ENCODE data around the gene ITGAL. TPM values are rescaled to one million over a fixed set of nuclear protein-coding genes. Genes with fewer than 3 reads are reported as not detected.
"Not testable (repeated sequence)": the region's sequence is repeated elsewhere in the genome, so short reads cannot be mapped to it uniquely, and the experiment has no call there.

Gene ITGAL
- total RNA-seq, 1 donor from 2014 or later = 4.2 TPM

DNA sequence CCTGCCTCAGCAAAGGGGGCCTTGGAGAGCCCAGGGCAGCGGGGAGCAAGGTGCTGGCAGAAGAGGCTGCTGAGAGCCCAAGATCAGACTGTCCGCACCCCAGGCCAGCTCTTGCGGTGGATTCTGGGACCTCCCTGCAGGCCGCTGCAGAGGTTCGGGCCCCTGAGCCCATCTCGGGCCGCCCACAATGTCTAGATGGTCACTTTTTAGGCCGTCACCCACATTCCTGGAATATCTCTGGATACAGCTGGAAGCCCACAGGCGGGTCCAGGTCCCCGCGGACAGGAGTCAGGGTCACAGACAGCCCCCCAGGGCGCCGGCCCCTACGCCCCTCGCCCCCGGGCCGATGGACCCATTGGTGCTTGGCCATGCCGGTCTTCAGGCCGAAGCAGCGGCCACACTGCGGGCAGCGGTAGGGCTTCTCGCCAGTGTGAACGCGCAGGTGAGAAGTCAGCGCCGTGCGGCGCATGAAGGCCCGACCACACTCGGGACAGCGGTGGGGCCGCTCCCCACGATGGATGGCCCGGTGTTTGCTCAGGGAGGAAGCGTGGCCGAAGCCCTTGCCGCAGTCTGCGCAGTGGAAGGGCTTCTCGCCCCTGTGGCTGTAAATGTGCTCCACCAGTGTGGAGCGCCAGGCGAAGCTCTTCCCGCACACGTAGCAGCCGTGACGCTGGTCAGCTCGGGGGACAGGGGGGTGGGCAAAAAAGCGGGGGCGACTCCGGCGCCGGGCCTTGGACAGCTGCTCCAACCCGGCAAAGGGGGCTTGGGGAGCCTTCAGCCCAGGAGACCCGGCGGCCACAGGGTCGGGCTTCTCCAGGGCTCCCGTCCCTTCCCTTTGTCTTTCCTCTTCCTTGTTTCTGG is 60.0 kb downstream of the ITGAL start:
- H3K27ac ChIP-seq (ENCODE audit: low read depth, low read length) = no peak overlapping the region
- peaks cover 36 to 45% (median 38%) of the 10 kb centered on the region in 3 donors for H3K4me1 ChIP-seq (ENCODE audit: control insufficient read depth in 3 of 3, insufficient read depth in 3 of 3, low read length in 3 of 3)
- H3K27me3 ChIP-seq (ENCODE audit: control insufficient read depth in 3 of 3, insufficient read depth in 3 of 3, low read length in 3 of 3) = no peaks in the 10 kb centered on the region
- no peak overlapping the region for H3K4me3 ChIP-seq (ENCODE audit: low read length in 3 of 3)
- peak overlapping the region in 1 of 3 donors; percentile 40 for H3K9ac ChIP-seq (ENCODE audit: low read depth in 1 of 3, low read length in 3 of 3)
- no peaks in the 10 kb centered on the region for H3K9me3 ChIP-seq (ENCODE audit: control insufficient read depth in 3 of 3, low read length in 3 of 3)
- H3K36me3 ChIP-seq (ENCODE audit: control insufficient read depth in 3 of 3, insufficient read depth in 3 of 3, low read length in 3 of 3) = peaks cover 17 to 20% (median 20%) of the 10 kb centered on the region in 3 donors

DNA sequence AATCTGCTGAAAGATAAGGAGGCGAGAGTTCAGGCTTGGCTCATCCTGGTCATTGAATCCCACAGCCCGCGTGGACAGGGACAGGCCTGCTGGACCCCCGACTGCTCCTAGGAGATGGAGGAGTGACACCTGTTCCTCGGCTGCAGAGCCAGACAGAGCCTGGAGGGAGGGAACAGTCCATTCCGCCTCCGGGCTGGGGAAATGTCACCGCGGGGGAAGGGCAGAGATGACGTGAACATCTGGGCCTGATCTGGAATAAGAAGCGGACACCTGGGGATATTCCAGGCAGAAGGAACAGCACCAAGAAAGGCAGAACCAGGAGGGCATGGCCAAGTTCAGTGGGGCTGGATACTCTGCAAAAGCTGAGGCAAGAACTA is 60.6 kb downstream of the ITGAL start:
- H3K36me3 ChIP-seq (ENCODE audit: control insufficient read depth in 3 of 3, insufficient read depth in 3 of 3, low read length in 3 of 3) = peaks cover 17 to 20% (median 20%) of the 10 kb centered on the region in 3 donors
- H3K9ac ChIP-seq (ENCODE audit: low read depth in 1 of 3, low read length in 3 of 3) = peak overlapping the region; percentile 40 to 96 (median 93)
- peaks cover 31 to 39% (median 32%) of the 10 kb centered on the region in 3 donors for H3K4me1 ChIP-seq (ENCODE audit: control insufficient read depth in 3 of 3, insufficient read depth in 3 of 3, low read length in 3 of 3)
- peak overlapping the region in 2 of 3 donors; percentile 3 to 22 for H3K4me3 ChIP-seq (ENCODE audit: low read length in 3 of 3)
- no peaks in the 10 kb centered on the region for H3K9me3 ChIP-seq (ENCODE audit: control insufficient read depth in 3 of 3, low read length in 3 of 3)
- H3K27ac ChIP-seq (ENCODE audit: low read depth, low read length) = no peak overlapping the region
- no peaks in the 10 kb centered on the region for H3K27me3 ChIP-seq (ENCODE audit: control insufficient read depth in 3 of 3, insufficient read depth in 3 of 3, low read length in 3 of 3)

DNA sequence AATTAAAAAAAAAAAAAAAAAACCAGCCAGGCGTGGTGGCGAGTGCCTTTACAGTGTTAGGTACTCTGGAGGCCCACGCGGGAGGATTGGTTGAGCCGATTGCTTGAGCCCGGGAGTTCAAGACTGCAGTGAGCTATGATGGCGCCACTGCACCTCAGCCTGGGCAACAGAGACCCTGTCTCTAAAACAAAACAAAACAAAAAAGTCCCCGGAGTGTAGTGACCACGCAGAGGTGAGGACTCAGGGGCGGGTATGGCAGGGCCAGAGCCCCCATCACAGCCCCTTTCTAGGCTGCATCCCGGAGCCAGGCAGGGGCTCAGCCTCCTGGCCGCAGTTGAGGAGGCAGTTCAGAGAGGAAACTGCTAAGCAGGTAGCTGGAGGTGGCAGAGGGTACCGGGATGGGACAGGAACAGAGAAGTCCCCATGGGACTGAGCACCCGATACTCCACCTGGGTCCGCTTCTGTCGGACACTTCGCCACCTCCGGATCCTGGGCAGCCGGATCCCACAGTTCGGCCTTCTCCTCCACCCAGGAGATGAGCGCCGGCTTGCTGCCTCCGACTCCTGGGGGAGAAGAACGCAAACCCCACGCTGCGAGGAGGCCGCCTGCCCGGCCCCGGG is 61.3 kb downstream of the ITGAL start:
- peaks cover 26 to 33% (median 27%) of the 10 kb centered on the region in 3 donors for H3K4me1 ChIP-seq (ENCODE audit: control insufficient read depth in 3 of 3, insufficient read depth in 3 of 3, low read length in 3 of 3)
- H3K4me3 ChIP-seq (ENCODE audit: low read length in 3 of 3) = peak overlapping the region; percentile 80 to 95 (median 95)
- no peaks in the 10 kb centered on the region for H3K27me3 ChIP-seq (ENCODE audit: control insufficient read depth in 3 of 3, insufficient read depth in 3 of 3, low read length in 3 of 3)
- no peaks in the 10 kb centered on the region for H3K9me3 ChIP-seq (ENCODE audit: control insufficient read depth in 3 of 3, low read length in 3 of 3)
- H3K9ac ChIP-seq (ENCODE audit: low read depth in 1 of 3, low read length in 3 of 3) = peak overlapping the region; percentile 92 to 96 (median 93)
- H3K36me3 ChIP-seq (ENCODE audit: control insufficient read depth in 3 of 3, insufficient read depth in 3 of 3, low read length in 3 of 3) = peaks cover 17 to 20% (median 20%) of the 10 kb centered on the region in 3 donors
- peak overlapping the region; percentile 91 for H3K27ac ChIP-seq (ENCODE audit: low read depth, low read length)

DNA sequence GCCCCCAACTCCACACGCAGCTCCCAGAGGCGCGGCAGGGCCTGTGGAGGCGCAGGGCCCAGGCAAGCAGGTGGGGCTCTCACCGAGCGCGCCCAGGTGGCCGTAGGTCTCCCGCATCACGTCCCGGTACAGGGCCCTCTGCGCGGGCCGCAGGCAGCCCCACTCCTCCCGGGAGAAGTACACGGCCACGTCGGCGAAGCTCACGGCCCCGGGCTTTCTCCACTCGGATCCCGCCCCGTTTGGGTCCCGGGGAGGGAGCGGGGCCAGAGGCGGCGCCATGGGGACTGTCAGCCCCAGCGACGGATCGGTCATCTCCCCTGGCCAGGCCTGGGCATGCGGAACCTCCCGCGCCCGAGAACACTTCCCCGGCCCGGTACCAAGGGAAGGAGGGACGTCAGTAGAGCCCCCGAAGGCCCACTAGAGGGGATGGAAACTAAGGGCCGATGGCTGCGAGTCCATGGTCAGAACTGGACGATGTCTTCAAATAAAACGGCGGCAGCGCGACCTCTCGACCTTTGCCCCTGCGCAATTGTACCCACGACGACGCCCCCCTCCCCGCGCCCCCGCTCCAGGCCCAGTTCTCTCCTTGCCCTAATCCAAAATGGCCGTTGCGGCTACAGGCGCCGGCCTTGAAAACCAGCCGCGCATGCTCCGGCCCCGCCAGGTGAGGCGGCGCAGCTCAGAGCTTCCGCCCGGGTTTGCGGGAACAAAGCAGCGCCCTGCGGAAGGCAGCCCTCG is 62.0 kb downstream of the ITGAL start, which contains the start of gene ZNF747:
TSS of gene ZNF747 (minus strand) at position 491 of the 738 bp plus-strand sequence. CDS start at position 312, 179 bp downstream.
- peak within 1 kb of the TSS; percentile 91 for H3K27ac ChIP-seq (ENCODE audit: low read depth, low read length)
- H3K36me3 ChIP-seq (ENCODE audit: control insufficient read depth in 3 of 3, insufficient read depth in 3 of 3, low read length in 3 of 3) = peaks cover 17 to 20% (median 20%) of the 10 kb centered on the region in 3 donors
- H3K9me3 ChIP-seq (ENCODE audit: control insufficient read depth in 3 of 3, low read length in 3 of 3) = no peaks in the 10 kb centered on the region
- H3K9ac ChIP-seq (ENCODE audit: low read depth in 1 of 3, low read length in 3 of 3) = peak within 1 kb of the TSS; percentile 92 to 96 (median 93)
- peaks cover 20 to 27% (median 22%) of the 10 kb centered on the region in 3 donors for H3K4me1 ChIP-seq (ENCODE audit: control insufficient read depth in 3 of 3, insufficient read depth in 3 of 3, low read length in 3 of 3)
- peak within 1 kb of the TSS; percentile 80 to 95 (median 95) for H3K4me3 ChIP-seq (ENCODE audit: low read length in 3 of 3)
- no peaks in the 10 kb centered on the region for H3K27me3 ChIP-seq (ENCODE audit: control insufficient read depth in 3 of 3, insufficient read depth in 3 of 3, low read length in 3 of 3)

DNA sequence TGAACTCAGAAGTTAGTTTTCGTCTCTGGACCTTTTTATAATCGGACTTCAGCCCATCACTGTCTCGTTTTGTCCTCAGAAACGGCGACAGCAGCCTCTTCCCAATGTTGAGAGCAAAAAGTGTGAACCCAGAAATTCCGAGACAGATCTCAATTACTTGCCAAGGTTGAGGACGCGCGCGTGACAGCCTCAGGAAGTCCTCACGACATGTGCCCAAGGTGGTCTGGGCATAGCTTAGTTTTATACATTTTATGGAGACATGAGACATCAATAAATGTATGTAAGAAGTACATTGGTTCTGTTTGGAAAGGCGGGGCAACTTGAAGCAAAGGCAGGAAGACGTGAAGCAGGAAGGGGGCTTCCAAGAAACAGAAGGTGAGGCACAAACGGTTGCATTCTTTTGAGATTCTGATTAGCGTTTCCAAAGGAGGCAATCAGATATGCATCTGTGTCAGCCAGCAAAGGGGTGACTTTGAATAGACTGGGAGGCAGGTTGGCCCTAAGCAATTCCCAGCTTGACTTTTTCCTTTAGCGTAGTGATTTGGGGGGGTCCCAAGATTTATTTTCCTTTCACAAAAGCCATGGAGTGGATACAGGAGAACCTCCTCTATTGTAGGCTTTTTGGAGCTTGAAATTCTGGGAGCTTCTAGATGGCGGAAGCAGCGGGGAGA is 62.7 kb downstream of the ITGAL start:
- H3K36me3 ChIP-seq (ENCODE audit: control insufficient read depth in 3 of 3, insufficient read depth in 3 of 3, low read length in 3 of 3) = peaks cover 17 to 20% (median 18%) of the 10 kb centered on the region in 3 donors
- peak overlapping the region; percentile 92 to 96 (median 93) for H3K9ac ChIP-seq (ENCODE audit: low read depth in 1 of 3, low read length in 3 of 3)
- no peaks in the 10 kb centered on the region for H3K9me3 ChIP-seq (ENCODE audit: control insufficient read depth in 3 of 3, low read length in 3 of 3)
- peak overlapping the region; percentile 91 for H3K27ac ChIP-seq (ENCODE audit: low read depth, low read length)
- peaks cover 20 to 30% (median 22%) of the 10 kb centered on the region in 3 donors for H3K4me1 ChIP-seq (ENCODE audit: control insufficient read depth in 3 of 3, insufficient read depth in 3 of 3, low read length in 3 of 3)
- H3K27me3 ChIP-seq (ENCODE audit: control insufficient read depth in 3 of 3, insufficient read depth in 3 of 3, low read length in 3 of 3) = no peaks in the 10 kb centered on the region
- H3K4me3 ChIP-seq (ENCODE audit: low read length in 3 of 3) = peak overlapping the region; percentile 80 to 95 (median 95)

DNA sequence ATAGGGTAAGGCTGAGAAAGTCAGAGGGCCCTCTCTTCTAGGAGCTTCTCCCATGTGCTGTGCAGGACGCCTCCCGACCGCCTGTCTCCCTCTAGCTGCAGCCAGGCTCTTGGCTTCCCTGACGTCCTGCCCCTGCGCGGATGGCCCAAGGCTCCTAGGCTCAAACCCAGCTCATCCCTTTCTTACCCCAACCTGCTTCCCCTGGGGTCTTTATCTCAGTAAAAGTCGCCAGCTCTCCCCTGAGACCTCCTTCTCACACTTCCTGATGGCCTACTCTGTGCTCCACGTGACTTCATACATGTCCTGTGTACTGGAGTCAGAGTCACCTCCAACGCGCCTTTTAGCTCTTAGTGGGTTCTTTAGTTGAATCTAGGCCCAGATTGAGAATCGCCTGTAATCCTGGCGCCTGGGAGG is 63.2 kb downstream of the ITGAL start:
- Histone ChIP-seq H3K4me3 (ENCODE audit: low read length in 3 of 3) (peak overlapping the region; percentile 80 to 95 (median 95)), H3K9me3 (ENCODE audit: control insufficient read depth in 3 of 3, low read length in 3 of 3) (no peaks in the 10 kb centered on the region), H3K9ac (ENCODE audit: low read depth in 1 of 3, low read length in 3 of 3) (peak overlapping the region; percentile 92 to 96 (median 93)), H3K36me3 (ENCODE audit: control insufficient read depth in 3 of 3, insufficient read depth in 3 of 3, low read length in 3 of 3) (peaks cover 13 to 17% (median 13%) of the 10 kb centered on the region in 3 donors), H3K4me1 (ENCODE audit: control insufficient read depth in 3 of 3, insufficient read depth in 3 of 3, low read length in 3 of 3) (peaks cover 20 to 27% (median 22%) of the 10 kb centered on the region in 3 donors), H3K27ac (ENCODE audit: low read depth, low read length) (peak overlapping the region; percentile 91), H3K27me3 (ENCODE audit: control insufficient read depth in 3 of 3, insufficient read depth in 3 of 3, low read length in 3 of 3) (no peaks in the 10 kb centered on the region)

DNA sequence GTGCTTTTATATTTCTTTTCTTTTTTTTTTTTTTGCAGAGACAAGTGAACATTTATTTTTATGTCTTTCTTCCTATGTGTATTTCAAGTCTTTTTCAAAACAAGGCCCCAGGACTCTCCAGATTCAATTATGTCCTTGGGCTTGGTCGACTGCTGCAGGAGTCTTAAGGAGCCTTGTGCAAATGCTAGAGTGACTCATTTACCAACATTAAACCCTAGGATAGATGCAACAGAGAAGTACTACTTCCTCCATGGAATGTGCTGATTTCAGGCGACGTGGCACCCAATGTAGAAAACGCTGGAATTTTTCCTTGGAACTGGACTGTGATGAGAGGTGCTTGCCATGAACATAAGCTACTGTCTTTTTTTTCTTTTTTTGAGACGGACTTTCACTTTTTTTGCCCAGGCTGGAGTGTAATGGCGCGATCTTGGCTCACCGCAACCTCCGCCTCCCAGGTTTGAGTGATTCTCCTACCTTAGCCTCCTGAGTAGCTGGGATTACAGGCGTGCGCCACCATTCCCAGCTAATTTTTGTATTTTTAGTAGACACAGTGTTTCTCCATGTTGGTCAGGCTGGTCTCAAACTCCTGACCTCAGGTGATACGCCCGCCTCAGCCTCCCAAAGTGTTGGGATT is 64.0 kb downstream of the ITGAL start:
- H3K9me3 ChIP-seq (ENCODE audit: control insufficient read depth in 3 of 3, low read length in 3 of 3); H3K27me3 ChIP-seq (ENCODE audit: control insufficient read depth in 3 of 3, insufficient read depth in 3 of 3, low read length in 3 of 3); H3K9ac ChIP-seq (ENCODE audit: low read depth in 1 of 3, low read length in 3 of 3); H3K4me3 ChIP-seq (ENCODE audit: low read length in 3 of 3): not testable (repeated sequence)
- peaks cover 6 to 13% (median 9%) of the 10 kb centered on the region in 3 donors for H3K36me3 ChIP-seq (ENCODE audit: control insufficient read depth in 3 of 3, insufficient read depth in 3 of 3, low read length in 3 of 3)
- peaks cover 20 to 27% (median 22%) of the 10 kb centered on the region in 3 donors for H3K4me1 ChIP-seq (ENCODE audit: control insufficient read depth in 3 of 3, insufficient read depth in 3 of 3, low read length in 3 of 3)
- H3K27ac ChIP-seq (ENCODE audit: low read depth, low read length) = peak overlapping the region; percentile 91

DNA sequence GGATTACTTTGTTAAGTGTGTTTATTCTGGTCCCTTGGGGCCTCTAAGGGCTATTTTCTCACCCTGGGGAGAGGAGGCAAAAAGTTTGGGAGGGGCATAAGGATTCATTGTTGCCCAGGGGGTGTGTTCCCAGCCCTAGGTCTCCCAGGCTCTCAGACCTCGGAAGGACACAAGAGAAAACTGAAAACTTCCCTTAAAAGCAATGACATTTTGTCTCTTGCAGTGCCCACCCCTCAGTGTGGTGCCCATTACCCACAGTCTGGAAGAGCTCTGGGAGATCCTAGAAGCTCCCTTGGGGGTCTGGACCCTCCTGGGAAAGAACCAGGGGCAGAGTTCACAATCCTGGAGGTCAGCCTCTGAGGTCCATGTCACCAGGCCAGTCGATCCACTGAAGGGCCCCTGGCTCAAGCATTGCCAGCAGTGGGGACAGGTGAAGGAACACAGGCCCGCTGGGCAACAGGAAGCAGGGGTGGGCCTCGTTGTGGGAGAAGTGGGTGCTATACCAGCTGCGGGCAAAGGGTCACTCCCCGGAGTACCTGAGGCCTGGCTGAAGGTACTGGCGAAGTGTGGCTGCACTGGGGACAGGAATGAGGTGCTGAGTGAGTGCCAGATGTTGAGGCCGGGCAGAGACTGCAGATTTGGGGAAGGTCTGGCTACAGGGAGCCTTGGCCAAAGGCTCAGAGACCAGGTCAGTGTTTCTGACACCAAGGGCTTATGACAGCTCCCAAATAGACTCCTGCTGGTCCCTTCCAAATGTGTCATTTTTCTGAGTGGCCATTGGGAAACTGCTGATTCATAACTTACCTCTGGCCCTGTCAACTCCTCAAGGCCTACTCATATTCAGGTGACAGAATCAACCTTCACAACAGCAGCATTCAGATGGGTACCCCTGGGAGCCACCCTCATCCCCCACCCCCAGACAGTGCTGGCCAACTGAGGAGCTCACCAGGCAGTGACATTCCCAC is 66.7 kb downstream of the ITGAL start:
- Histone ChIP-seq H3K4me1 (ENCODE audit: control insufficient read depth in 3 of 3, insufficient read depth in 3 of 3, low read length in 3 of 3) (peaks cover 10 to 14% (median 11%) of the 10 kb centered on the region in 3 donors), H3K4me3 (ENCODE audit: low read length in 3 of 3) (no peak overlapping the region), H3K9me3 (ENCODE audit: control insufficient read depth in 3 of 3, low read length in 3 of 3) (no peaks in the 10 kb centered on the region), H3K27ac (ENCODE audit: low read depth, low read length) (no peak overlapping the region), H3K9ac (ENCODE audit: low read depth in 1 of 3, low read length in 3 of 3) (peak overlapping the region in 1 of 3 donors; percentile 25), H3K27me3 (ENCODE audit: control insufficient read depth in 3 of 3, insufficient read depth in 3 of 3, low read length in 3 of 3) (no peaks in the 10 kb centered on the region), H3K36me3 (ENCODE audit: control insufficient read depth in 3 of 3, insufficient read depth in 3 of 3, low read length in 3 of 3) (no peaks in the 10 kb centered on the region)

Measured in skeletal muscle tissue (tissue), 4 donors.